Effector memory CD4-positive, alpha-beta T cell (primary cell): Measurements from ENCODE around the gene TANC2.

ENCODE experiments used
- DNase-seq, 3 donors: peaks; one replicate each; pipeline ENCODE4 v3.0.0-alpha.2; 2020
- H3K27ac ChIP-seq: 2 replicates; pipeline ENCODE4 v1.7.0; 2013; ENCODE audit warnings: mild to moderate bottlenecking, low read length, moderate library complexity; ENCODE audit not compliant: insufficient read depth, poor library complexity, severe bottlenecking
- H3K27me3 ChIP-seq: replicated peaks from 2 replicates; pipeline ENCODE4 v1.7.0; 2013; ENCODE audit warnings: mild to moderate bottlenecking, low read length; ENCODE audit not compliant: insufficient read depth, control insufficient read depth, poor library complexity, severe bottlenecking
- H3K36me3 ChIP-seq: 2 replicates; pipeline ENCODE4 v1.7.0; 2013; ENCODE audit warnings: mild to moderate bottlenecking, low read length, moderate library complexity; ENCODE audit not compliant: control insufficient read depth, insufficient read depth
- H3K4me1 ChIP-seq: 2 replicates; pipeline ENCODE4 v1.7.0; 2013; ENCODE audit warnings: low read length, mild to moderate bottlenecking; ENCODE audit not compliant: control insufficient read depth, insufficient read depth, poor library complexity, severe bottlenecking
- H3K4me3 ChIP-seq: 2 replicates; pipeline ENCODE4 v1.7.0; 2013; ENCODE audit warnings: low read length, low read depth, mild to moderate bottlenecking; ENCODE audit not compliant: insufficient read depth, poor library complexity, severe bottlenecking
- H3K9me3 ChIP-seq: 2 replicates; pipeline ENCODE4 v1.7.0; 2013; ENCODE audit warnings: mild to moderate bottlenecking, low read length, moderate library complexity; ENCODE audit not compliant: control insufficient read depth

The TANC2 gene

GRCh38 chr17:62931101-62931500, 34.9 kb upstream of the TANC2 start:
- H3K27me3 ChIP-seq: no peaks in the 10 kb centered on the region
- no peaks in the 10 kb centered on the region for H3K36me3 ChIP-seq
- no peaks in the 10 kb centered on the region for H3K4me1 ChIP-seq
- H3K9me3 ChIP-seq: no peaks in the 10 kb centered on the region
- DNase-seq: no peak
- H3K27ac ChIP-seq: no peak overlapping the region
- no peak overlapping the region for H3K4me3 ChIP-seq

- Histone ChIP-seq H3K36me3 (no peaks in the 10 kb centered on the region), H3K4me1 (no peaks in the 10 kb centered on the region), H3K4me3 (no peak overlapping the region), H3K27me3 (no peaks in the 10 kb centered on the region), H3K9me3 (no peaks in the 10 kb centered on the region), H3K27ac (no peak overlapping the region)
- no peak for DNase-seq
Observed at GRCh38 chr17:62933501-62934385, 32.3 kb upstream of the TANC2 start.

GRCh38 chr17:62935098-62935497, 30.9 kb upstream of the TANC2 start:
- no peak overlapping the region for H3K27ac ChIP-seq
- H3K27me3 ChIP-seq: no peaks in the 10 kb centered on the region
- H3K4me3 ChIP-seq: no peak overlapping the region
- no peaks in the 10 kb centered on the region for H3K36me3 ChIP-seq
- no peak for DNase-seq
- H3K9me3 ChIP-seq: no peaks in the 10 kb centered on the region
- no peaks in the 10 kb centered on the region for H3K4me1 ChIP-seq

GRCh38 chr17:62935523-62935922, 30.5 kb upstream of the TANC2 start:
- Histone ChIP-seq H3K27me3 (no peaks in the 10 kb centered on the region), H3K4me3 (no peak overlapping the region), H3K9me3 (no peaks in the 10 kb centered on the region), H3K36me3 (no peaks in the 10 kb centered on the region), H3K27ac (no peak overlapping the region), H3K4me1 (no peaks in the 10 kb centered on the region)
- no peak for DNase-seq

- H3K27ac ChIP-seq: no peak overlapping the region
- H3K36me3 ChIP-seq: no peaks in the 10 kb centered on the region
- H3K27me3 ChIP-seq: no peaks in the 10 kb centered on the region
- H3K4me3 ChIP-seq: no peak overlapping the region
- H3K4me1 ChIP-seq: no peaks in the 10 kb centered on the region
- no peak for DNase-seq
- peaks cover 4% of the 10 kb centered on the region for H3K9me3 ChIP-seq
Observed at GRCh38 chr17:62937606-62938005, 28.4 kb upstream of the TANC2 start.

- no peak for DNase-seq
- H3K4me3 ChIP-seq: no peak overlapping the region
Observed at GRCh38 chr17:62941358-62941991, 24.6 kb upstream of the TANC2 start.

GRCh38 chr17:62948370-62948769, 17.7 kb upstream of the TANC2 start:
- Histone ChIP-seq H3K36me3 (no peaks in the 10 kb centered on the region), H3K4me1 (no peaks in the 10 kb centered on the region), H3K9me3 (no peaks in the 10 kb centered on the region), H3K4me3 (no peak overlapping the region), H3K27ac (no peak overlapping the region), H3K27me3 (no peaks in the 10 kb centered on the region)
- no peak for DNase-seq

More at GRCh38 chr17:62941358-62941991, 24.6 kb upstream of the TANC2 start:
- peaks cover 4% of the 10 kb centered on the region for H3K9me3 ChIP-seq
- H3K36me3 ChIP-seq: no peaks in the 10 kb centered on the region
- H3K27me3 ChIP-seq: no peaks in the 10 kb centered on the region
- no peak overlapping the region for H3K27ac ChIP-seq
- H3K4me1 ChIP-seq: no peaks in the 10 kb centered on the region

GRCh38 chr17:62949036-62949435, 17.0 kb upstream of the TANC2 start:
- Histone ChIP-seq H3K27me3 (no peaks in the 10 kb centered on the region), H3K27ac (no peak overlapping the region), H3K4me1 (no peaks in the 10 kb centered on the region), H3K4me3 (no peak overlapping the region), H3K9me3 (no peaks in the 10 kb centered on the region), H3K36me3 (no peaks in the 10 kb centered on the region)
- no peak for DNase-seq

- Histone ChIP-seq H3K27ac (no peak overlapping the region), H3K4me3 (no peak overlapping the region), H3K9me3 (no peaks in the 10 kb centered on the region), H3K27me3 (no peaks in the 10 kb centered on the region), H3K36me3 (no peaks in the 10 kb centered on the region), H3K4me1 (no peaks in the 10 kb centered on the region)
- no peak for DNase-seq
Observed at GRCh38 chr17:62950067-62950466, 16.0 kb upstream of the TANC2 start.

GRCh38 chr17:62955841-62956352, 10.1 kb upstream of the TANC2 start:
- Histone ChIP-seq H3K36me3 (no peaks in the 10 kb centered on the region), H3K27me3 (no peaks in the 10 kb centered on the region), H3K4me1 (no peaks in the 10 kb centered on the region), H3K4me3 (no peak overlapping the region), H3K27ac (no peak overlapping the region), H3K9me3 (no peaks in the 10 kb centered on the region)
- no peak for DNase-seq
